Measurements from ENCODE around the gene GPR101.
"Not testable (repeated sequence)": the region's sequence is repeated elsewhere in the genome, so short reads cannot be mapped to it uniquely, and the experiment has no call there.

GRCh38 chrX:137000236-137000635 lies 33.6 kb downstream of the GPR101 start:
- not testable (repeated sequence) for TF ChIP-seq CTCF (optimal IDR thresholded peaks at IDR 0.05 in 1 of 3, IDR thresholded peaks at IDR 0.05 in 1 of 3, conservative IDR thresholded peaks at IDR 0.05 in 1 of 3; ENCODE audit: extremely low read depth in 1 of 3, insufficient read depth in 2 of 3, low read length in 3 of 3); EZH2 (IDR thresholded peaks at IDR 0.05; ENCODE audit: low read length)
